COLO668 (cell line): ENCODE data around the gene CXCL1.

Source experiments
- DNase-seq: peaks from one replicate; lab custom pipeline; 2025; ENCODE audit not compliant: unreplicated experiment; lab: John Stamatoyannopoulos, UW

CXCL1 gene

DNA sequence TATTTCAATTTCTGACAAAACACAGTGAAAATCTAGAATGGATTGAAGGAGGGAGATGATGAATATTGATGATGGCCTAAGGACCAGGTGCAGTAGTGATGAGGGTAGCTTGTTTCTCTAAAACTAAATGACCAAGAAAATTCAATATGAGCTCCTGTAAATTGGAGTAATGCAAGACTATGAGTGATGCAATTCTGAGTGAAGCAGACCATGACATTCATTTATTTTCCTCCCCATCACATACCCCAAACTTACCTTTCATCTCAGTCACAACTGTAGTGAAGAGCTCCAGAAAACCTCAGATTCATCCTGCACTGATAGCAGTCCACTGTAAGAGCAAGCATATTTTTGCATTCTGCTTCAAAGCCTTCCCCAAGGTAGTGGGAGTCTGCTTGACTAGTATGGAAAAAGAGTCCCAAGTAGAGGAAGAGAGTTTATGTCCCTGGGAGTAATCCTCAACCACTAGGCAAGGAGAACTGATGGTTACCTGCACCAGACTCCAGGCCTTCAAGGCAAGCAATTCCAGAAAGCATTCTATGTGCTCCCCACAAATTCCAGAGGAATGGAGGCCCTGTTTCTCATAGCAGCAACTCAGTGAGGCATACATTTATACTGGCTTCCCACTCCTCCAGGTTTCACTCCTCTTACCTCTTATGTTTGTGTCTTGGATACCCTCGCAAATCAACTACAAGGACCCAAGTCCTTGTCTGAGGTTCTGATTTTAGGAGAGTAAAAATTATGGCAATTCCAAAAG, 47.2 kb downstream of the CXCL1 start:
- no peak for DNase-seq

DNA sequence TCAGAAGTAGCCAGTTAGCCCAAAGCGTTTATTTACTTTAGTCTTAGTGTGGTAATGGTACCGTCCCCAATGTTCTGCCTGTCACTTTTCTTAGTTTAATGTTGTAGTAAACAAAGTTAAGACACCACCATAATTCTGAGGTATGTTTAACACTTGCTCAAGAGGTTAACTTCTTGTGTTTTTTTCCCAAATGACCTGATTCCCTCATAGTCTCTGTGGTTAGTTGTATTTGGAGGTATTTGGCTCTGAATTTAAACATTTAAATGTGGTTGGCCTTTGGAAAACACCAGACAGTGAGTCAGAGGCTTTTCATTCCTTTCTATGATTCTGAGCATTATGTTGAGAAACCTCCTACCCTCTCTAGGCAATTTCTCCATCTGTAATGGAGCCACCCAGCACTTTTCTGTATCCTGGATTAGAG, 47.9 kb downstream of the CXCL1 start:
- no peak for DNase-seq

DNA sequence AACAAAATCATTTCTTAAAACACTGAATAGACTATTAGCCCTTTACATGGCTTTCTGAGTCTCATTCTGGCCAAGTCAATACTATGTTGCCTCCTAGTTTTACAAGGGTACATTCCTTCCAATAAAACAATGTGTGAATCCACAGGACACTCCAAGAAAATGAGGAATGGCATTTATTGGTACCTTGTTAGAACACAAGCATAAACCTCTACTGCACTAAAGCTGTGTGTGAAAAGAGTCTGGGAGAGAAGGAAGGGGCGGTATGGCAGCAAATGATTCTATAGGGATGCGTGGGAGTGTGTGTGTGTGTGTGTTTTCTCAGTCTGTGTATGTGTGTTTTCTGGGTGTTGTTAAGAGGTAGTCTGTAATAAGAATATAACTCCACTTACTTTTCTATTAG, 48.9 kb downstream of the CXCL1 start:
- no peak for DNase-seq

DNA sequence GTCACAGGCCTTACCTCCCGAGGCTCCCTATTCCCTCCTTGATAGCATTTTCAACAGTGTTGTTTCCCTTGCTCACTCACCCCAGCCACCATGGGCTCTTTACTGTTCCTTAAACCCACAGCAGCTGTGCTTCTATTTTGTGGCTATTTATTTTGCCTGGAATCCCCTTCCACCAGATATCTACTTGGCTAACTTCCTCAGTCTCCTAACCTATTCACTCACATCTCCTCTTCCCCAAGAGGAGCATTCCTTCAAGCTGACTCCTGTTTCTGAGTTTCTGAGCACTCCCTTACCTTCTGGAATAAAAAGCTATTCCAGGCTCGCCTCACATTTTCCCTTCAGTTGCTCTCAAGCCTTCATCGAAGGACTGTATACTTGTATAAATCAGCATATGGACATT, 50.5 kb downstream of the CXCL1 start:
- DNase-seq = no peak
